Rectal smooth muscle tissue (tissue), 1 donor: ENCODE data around the gene GLB1L2.

Source experiments
- H3K27ac ChIP-seq: one replicate; pipeline ENCODE4 v1.7.0; 2013; ENCODE audit warnings: low read depth, low read length, inconsistent platforms
- H3K27me3 ChIP-seq: one replicate; pipeline ENCODE4 v1.7.0; 2013; ENCODE audit warnings: low read length; ENCODE audit not compliant: control insufficient read depth, insufficient read depth
- H3K36me3 ChIP-seq: one replicate; pipeline ENCODE4 v1.7.0; 2013; ENCODE audit warnings: low read length; ENCODE audit not compliant: control insufficient read depth, insufficient read depth
- H3K4me1 ChIP-seq: one replicate; pipeline ENCODE4 v1.7.0; 2013; ENCODE audit warnings: low read length; ENCODE audit not compliant: control insufficient read depth, insufficient read depth
- H3K4me3 ChIP-seq: one replicate; pipeline ENCODE4 v1.7.0; 2013; ENCODE audit warnings: low read length
- H3K9ac ChIP-seq: one replicate; pipeline ENCODE4 v1.7.0; 2013; ENCODE audit warnings: low read length

GLB1L2 gene

DNA sequence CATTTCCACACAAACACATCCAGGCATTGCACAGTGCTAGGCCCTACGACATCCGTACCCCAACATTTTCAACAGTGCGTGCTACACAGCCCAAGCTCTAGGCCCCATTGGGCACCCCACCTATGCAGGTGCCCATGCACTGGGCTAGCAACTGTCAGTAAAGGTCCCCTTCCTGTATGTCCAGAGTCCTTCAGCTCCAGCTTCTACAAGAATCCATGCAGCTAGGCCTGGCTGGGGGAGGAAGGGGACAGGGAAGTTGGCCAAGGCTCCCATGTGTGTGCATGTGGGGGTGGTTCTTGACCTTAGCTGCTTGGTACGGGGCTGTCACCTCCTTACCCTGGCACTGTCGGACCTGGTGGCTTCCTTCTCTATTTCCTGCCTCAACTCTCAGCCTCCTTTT lies 79.0 kb downstream of the GLB1L2 start:
- H3K9ac ChIP-seq, result no peak overlapping the region
- no peaks in the 10 kb centered on the region for H3K36me3 ChIP-seq
- peaks cover 28% of the 10 kb centered on the region for H3K27me3 ChIP-seq
- no peak overlapping the region for H3K27ac ChIP-seq
- no peaks in the 10 kb centered on the region for H3K4me1 ChIP-seq
- no peak overlapping the region for H3K4me3 ChIP-seq

DNA sequence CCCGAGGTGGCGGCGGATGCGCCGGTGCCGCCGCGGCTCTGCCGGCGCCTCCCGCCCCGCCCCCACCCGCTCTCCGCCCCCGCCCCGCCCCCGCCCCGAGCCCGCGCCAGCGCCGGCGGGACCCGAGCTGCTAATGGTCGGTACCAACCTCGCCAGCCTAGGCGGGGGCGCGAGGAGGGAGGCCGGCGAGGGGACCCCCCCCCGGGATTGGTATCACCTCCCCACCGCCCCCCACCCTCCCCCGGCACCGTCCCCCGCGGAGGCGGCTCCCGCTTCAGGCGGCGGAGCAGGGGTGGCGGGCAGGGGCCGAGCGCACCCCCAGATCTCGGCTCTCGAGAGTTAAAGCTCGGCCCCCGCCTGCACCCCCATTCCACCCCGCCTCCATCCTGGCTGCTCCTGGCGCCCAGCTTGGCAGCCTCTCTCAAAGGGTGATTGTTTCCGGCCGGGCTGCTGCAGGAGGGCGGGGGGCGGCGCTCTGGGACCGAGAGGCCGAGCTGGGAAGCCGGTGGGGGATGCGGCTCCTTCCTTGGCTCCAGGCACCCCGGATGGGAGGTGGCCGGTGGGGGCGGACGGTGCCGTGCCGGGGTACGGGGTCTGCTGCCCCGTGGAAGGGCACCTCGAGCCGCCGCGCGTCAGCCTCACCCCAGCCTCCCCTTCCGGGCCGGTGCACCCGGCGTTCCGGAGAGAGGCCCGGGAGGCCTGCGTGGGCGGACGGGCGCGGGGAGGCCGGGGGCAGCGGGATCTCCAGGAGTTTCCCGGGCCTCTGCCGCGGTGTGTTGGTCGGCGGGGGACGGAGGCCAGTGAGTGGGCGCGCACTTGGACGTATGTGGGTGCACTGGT lies 80.6 kb downstream of the GLB1L2 start, which contains the start of gene B3GAT1:
TSS of gene B3GAT1 (minus strand) at position 40 of the 840 bp plus-strand sequence. CDS start 24,583 bp downstream, outside the sequence.
- H3K27me3 ChIP-seq, result peaks cover 30% of the 10 kb centered on the region
- H3K27ac ChIP-seq, result no peak within 1 kb of the TSS
- peak within 1 kb of the TSS; percentile 52 for H3K4me3 ChIP-seq
- no peaks in the 10 kb centered on the region for H3K36me3 ChIP-seq
- H3K4me1 ChIP-seq, result no peaks in the 10 kb centered on the region
- no peak within 1 kb of the TSS for H3K9ac ChIP-seq

DNA sequence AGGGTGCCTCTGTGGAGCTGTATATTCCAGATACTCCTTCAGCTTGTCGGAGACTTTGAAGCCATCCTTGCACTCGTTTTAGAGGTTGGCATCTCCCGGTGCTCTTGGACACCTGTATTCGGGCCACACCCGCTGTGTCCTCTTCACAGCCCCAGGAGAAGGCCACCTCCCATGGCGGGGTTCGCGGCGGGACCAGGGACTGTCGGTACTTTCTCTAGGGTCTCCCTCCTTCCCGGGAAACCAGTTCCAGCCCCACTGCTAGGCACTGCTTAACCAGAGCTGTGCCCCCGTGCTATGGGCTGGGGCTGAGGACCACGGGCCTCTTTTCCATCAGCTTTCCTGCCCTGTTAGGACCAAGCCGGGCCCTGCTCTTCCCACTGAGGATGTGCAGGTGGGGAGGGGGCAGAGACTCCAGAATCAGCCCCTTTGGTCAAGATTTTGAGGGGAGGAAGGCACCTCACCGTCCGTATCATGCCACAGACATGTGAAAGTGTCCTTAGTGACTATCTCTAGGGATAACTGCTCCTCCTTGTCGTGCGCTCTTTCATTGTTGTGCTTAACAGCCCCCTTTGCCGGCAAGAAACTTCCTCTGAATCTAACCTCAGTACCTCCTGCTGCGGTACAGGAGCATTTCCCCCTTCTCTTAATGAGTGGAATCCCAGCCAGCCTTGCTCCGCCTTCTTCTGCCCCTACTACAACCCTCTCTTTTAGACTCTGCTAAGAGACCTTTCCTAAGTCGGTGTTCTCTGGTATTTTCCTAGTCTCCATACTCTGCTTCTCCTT lies 81.4 kb downstream of the GLB1L2 start:
- no peaks in the 10 kb centered on the region for H3K36me3 ChIP-seq
- H3K27me3 ChIP-seq, result peaks cover 31% of the 10 kb centered on the region
- H3K27ac ChIP-seq, result no peak overlapping the region
- no peak overlapping the region for H3K9ac ChIP-seq
- H3K4me1 ChIP-seq, result no peaks in the 10 kb centered on the region
- no peak overlapping the region for H3K4me3 ChIP-seq

GRCh38 chr11:134413826-134414731 lies 82.3 kb downstream of the GLB1L2 start:
- no peak overlapping the region for H3K4me3 ChIP-seq
- H3K36me3 ChIP-seq, result no peaks in the 10 kb centered on the region
- H3K4me1 ChIP-seq, result no peaks in the 10 kb centered on the region
- peaks cover 32% of the 10 kb centered on the region for H3K27me3 ChIP-seq
- H3K27ac ChIP-seq, result no peak overlapping the region
- no peak overlapping the region for H3K9ac ChIP-seq

GRCh38 chr11:134414766-134415765 lies 83.3 kb downstream of the GLB1L2 start:
- no peak overlapping the region for H3K27ac ChIP-seq
- no peak overlapping the region for H3K9ac ChIP-seq
- H3K36me3 ChIP-seq, result no peaks in the 10 kb centered on the region
- H3K27me3 ChIP-seq, result peaks cover 28% of the 10 kb centered on the region
- no peak overlapping the region for H3K4me3 ChIP-seq
- H3K4me1 ChIP-seq, result no peaks in the 10 kb centered on the region

- Histone ChIP-seq H3K4me3 (no peak overlapping the region), H3K9ac (no peak overlapping the region), H3K36me3 (no peaks in the 10 kb centered on the region), H3K4me1 (no peaks in the 10 kb centered on the region), H3K27me3 (peaks cover 17% of the 10 kb centered on the region), H3K27ac (no peak overlapping the region)
These were observed 84.9 kb downstream of the GLB1L2 start for GRCh38 chr11:134416726-134417125.

DNA sequence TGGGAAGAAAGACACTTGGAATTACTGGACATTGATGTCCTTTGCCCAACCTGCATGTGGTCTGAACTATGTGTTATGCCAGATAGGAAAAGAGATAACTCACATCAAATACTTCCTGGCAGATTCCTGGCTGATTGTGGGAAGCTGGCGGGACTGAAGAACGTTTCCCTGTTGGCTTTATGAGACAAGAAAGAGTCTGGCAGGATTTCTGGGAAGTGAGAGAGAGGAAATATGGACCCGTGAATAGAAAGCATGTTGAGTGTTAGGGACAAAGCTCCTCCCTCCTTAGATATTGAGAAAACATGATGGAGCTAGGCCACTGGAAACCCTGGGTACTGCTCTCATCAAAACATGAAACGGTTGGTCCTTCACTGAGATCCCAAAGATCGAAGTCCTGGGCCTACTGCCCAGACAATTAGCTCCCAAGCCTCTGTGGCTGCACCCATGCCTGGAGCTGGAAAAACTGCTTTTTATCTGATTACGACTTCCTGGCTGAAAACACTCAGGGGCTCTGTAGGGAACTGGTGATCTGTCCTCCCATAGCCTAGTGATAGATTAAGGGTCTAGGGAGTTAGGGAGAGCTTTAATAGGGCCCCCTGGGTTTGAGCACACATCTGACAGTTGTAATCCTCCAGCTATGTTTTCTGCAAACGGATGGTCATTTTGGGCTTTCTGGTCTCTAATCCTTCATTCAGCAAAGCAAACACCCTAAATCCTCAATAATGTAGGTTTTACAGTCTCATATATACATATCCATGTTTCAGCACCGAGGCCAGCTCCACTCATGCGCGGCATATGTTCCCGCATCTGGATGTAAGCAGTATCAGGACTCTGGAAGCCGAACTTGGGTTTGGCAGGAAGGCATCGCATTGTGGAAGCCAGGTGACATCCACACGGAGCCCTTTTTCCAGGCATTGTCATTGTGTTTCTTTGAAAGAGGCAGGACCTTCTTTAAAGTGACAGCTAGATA lies 86.4 kb downstream of the GLB1L2 start:
- H3K36me3 ChIP-seq, result no peaks in the 10 kb centered on the region
- H3K27me3 ChIP-seq, result peaks cover 12% of the 10 kb centered on the region
- H3K4me1 ChIP-seq, result no peaks in the 10 kb centered on the region

GRCh38 chr11:134423106-134423505 lies 91.3 kb downstream of the GLB1L2 start:
- no peak overlapping the region for H3K9ac ChIP-seq
- H3K27me3 ChIP-seq, result peaks cover 5% of the 10 kb centered on the region
- H3K4me3 ChIP-seq, result no peak overlapping the region
- H3K27ac ChIP-seq, result no peak overlapping the region
- no peaks in the 10 kb centered on the region for H3K4me1 ChIP-seq
- no peaks in the 10 kb centered on the region for H3K36me3 ChIP-seq

More for the DNA sequence above, 86.4 kb downstream of the GLB1L2 start:
- Histone ChIP-seq H3K4me3 (no peak overlapping the region), H3K27ac (no peak overlapping the region), H3K9ac (no peak overlapping the region)

- Histone ChIP-seq H3K4me3 (no peak overlapping the region), H3K27ac (no peak overlapping the region), H3K4me1 (no peaks in the 10 kb centered on the region), H3K36me3 (no peaks in the 10 kb centered on the region), H3K27me3 (peaks cover 3% of the 10 kb centered on the region), H3K9ac (no peak overlapping the region)
These were observed 93.6 kb downstream of the GLB1L2 start for GRCh38 chr11:134425413-134425812.
